MV-4-11 (cell line): ENCODE data around the gene TSPAN4.
A peak's percentile ranks its signal among the peaks of the same experiment; 100 is the strongest.

Experiments used
- DNase-seq: peaks from one replicate; lab custom pipeline; 2025; lab: John Stamatoyannopoulos, UW

TSPAN4 gene

DNA sequence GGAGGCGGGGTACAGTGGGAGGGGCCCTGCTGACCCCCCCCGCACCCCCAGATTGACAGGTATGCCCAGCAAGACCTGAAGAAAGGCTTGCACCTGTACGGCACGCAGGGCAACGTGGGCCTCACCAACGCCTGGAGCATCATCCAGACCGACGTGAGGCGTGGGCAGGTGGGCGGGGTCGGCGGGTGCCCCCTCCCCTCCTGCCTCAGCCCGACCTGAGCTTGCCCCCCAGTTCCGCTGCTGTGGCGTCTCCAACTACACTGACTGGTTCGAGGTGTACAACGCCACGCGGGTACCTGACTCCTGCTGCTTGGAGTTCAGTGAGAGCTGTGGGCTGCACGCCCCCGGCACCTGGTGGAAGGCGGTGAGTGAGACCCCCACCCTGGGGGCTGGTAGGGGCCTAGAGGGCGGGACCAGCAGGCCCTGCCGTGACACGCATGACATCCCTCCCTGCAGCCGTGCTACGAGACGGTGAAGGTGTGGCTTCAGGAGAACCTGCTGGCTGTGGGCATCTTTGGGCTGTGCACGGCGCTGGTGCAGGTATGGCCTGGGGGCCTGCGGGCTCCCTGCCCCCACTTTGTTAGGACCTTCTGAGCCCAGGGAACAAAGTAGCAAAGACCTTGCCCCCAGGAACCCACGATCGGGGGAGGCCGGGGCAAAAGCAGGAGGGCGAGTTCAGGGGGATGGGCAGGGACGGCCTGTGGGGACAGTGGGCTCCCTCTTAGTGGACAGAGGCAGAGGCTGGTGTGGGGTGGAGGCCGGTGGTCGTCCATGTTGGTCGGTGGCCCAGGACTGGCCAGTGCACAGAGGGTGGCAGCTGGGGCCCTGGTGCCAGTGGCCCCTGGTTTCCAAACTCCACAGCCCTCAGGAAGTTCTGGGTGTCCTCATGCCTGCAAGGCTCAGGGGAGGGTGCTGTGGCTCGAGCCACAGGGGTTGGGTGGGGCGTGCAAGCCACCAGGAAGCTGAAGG, 23.1 kb downstream of the TSPAN4 start:
- no peak for DNase-seq

DNA sequence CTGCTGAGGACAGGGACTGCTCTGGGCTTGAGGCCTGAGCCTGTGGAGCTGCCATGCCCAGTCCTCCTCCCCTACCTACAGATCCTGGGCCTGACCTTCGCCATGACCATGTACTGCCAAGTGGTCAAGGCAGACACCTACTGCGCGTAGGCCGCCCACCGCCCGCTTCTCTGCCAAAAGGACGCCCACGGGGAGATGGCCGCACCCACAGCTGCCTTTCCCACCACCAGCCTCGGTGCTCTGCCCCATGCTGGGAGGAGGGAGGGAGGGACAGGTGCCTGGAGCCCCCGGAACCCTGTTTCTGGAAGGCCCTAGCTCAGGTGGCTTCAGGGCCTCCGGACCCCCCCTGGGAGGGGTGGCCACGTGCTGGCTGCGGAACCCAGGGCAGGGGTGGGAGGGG, 23.8 kb downstream of the TSPAN4 start:
- DNase-seq = no peak

DNA sequence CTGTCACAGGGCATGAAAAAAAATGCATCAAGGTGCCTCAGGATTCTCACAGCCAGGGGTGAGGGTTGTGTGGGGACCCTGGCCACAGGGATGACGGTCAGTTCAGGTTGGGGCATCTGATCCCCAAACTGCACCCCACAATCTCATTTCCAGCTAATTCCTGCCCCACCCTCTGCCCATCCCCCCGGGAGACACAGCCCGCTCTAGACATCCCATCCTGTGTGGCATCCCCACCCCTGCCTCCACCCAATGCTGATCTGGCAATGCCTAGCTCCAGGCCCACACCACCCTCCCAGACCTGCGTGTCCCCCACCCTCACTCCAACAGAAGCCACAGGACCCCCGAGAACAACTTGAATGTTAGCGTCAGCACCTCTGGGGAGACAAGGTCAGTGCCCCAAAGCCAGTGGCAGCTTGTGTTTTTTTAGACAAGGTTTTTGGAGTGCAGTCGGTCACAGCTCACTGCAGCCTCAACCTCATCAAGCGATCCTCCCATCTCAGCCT, 25.3 kb downstream of the TSPAN4 start:
- no peak for DNase-seq

DNA sequence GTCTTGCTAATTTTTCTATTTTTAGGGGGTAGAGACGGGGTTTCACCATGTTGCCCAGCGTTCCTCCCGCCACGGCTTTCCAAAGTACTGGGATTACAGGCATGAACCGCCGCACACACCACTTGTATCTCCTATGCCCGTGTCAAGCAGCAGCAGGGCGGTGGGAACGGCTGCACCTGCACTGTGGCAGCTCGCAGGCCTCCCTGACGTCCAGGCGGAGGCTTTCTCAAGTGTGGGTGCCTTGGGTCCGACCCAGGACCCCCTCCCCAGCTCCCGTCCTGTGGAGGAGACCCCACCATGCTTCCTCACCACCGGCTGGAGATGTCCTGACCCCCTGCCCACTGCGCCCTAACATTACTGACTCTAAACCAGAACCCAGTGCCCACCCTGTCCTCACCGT, 25.7 kb downstream of the TSPAN4 start:
- DNase-seq = no peak

DNA sequence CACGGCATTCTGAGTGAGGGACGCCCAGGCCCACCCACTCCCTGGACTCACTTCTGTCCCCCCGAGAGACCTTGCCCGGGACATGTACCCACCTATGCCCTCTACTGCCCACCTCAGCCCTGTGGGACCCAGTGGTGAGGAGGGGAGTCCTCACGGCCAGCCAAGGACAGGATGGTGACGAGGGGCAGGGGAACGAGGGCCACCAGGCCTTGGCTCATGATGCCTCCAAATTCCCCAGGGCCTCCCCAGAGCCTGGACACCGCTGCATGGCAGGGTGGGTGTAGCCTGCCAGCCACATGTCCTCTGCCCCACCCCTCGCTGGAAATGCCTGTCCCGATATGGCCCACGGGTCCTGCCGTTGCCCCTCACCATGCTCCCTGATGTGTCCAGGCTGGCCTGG, 26.1 kb downstream of the TSPAN4 start:
- DNase-seq = no peak

DNA sequence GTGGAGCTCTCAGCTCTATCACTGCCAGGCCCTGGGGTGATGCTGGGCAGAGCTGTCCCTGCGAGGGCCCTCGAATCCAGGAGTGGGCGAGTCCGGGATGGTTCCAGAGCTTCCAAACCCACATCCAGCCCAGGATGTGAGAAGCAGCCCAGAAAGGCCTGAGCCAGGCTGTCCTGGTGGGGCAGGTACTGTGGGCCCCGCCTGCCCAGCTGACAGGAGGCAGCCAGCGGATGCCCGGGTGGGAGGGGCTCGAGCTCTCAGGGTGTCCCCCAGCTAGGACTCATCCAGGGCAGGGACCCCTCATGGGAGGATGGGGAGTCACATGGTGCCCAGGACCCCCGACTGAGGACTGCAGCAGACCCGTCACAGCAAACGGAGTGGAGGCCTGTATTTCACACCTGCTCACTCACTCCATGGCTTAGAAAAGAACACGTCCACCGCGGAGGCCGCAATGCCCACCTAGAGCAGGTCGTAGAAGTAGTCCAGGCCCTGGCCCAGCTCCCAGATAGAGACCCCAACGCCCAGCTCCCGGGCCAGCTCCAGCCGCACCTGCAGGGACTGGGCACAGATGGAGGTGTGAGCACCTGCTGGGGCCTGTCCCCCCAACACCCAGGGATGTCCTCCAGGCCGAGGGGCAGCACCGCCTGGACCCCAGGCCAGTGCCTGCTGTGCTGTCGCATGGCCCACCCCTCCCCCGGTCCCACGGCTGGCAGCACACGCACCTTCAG, 26.9 kb downstream of the TSPAN4 start:
- DNase-seq = no peak

DNA sequence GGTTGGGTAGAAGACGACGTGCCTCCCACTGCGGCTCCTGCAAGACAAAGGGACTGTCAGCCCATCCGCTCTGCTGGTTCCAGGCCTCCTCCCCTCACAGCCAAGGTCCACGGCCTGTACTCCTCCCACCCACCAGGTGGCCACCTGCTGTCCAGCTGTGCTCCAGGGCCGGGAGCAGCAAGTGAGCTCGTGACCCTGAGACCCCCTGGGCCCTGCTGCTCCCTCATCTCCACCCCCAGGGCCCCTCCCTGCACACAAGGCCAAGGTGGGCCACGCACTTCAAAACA, 27.4 kb downstream of the TSPAN4 start:
- peak; percentile 5 for DNase-seq

DNA sequence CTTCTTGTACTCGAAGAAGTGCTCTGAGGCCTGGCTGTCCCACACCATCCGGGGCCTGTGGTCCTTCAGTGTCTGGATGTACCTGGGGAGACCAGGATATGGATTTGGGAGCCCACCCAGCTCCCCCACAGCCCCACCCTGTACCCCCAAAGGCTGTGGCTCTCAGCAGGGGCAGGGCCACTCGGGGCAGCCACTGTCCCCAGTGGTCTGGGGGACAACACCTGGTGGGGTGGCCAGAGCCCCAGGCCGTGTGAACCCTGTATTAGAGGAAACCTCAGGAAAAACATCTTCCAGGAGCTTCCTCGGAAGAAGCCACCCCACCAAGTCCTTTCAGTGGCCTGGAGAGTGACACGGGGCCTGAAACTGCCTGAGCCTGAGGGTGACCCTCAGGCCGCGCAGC, 27.8 kb downstream of the TSPAN4 start:
- DNase-seq = no peak

DNA sequence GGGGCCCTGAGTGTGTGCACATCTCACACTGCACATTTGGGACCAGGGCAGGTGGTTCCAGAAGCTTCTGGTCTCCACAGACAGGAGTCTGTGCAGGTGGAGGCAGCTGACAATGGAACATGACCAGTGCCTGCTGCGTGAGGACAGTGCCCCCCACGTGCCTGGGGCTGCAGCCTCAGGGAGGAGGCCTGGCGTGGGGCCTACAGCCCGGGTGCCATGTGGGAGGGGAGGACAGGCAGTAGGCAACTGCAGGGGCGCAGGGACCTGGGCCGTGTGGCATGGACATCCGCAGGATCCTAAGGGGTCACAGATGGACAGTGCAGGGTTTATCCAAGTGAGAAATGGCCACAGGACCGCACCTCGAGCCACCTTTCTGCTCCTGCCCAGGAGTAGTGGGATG, 28.8 kb downstream of the TSPAN4 start:
- DNase-seq = no peak

DNA sequence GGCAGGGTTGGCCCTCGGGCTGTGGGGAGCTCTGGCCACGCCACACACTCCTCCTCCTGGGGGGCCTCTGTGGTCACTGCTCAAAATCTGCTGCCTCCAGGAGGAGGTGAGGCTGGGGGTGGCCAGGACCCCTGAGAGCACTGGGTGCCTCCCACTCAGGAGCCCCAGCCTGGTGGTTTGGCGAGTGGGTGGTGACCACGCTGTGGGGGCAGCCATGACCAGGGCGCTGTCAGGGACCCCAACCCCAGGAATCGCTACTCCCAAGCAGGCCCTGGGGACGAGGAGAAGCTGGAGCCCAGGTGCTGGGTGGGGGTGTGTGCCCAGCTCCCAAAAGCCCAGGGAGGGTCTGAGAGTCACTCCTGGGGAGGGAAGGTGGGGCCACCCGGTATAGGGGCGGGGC, 30.1 kb downstream of the TSPAN4 start:
- no peak for DNase-seq

DNA sequence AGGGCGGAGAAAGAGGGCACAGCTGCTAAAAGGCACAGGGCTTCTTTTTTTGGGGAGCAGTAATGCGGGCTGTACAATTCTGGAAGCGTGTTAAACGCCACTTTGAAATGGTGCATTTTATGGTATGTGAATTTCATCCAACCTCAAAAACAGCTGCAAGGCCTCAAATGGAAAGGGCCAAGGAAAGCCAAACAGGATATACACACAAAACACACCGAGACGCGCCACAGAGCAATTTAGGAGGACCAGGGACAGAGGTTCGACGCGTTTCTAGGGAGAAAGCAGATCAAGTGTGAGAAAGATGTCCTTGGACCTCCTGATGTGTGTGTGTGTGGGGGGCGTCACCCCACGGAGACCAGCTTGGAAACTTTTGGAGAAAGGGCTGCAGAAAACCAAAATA, 31.1 kb downstream of the TSPAN4 start:
- no peak for DNase-seq

DNA sequence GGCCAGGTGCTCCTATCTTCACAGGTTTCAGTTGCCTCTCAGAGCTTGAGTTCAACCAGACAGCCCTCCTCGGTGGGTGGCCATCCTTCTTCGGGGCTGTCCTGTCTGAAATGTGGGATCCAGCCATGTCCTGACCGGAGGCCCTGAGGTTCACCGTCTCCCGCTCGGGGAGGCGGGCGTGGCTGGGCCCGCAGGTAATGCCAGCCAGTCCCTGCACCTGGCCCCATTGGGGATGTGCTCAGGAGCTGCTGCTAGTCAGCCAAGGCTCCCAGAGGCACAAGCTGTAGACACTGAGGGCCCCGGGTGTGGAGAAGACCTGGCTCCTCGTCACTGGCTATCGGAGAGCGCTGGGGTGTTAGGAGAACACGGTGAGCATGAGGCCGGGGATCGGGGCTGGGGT, 32.6 kb downstream of the TSPAN4 start:
- DNase-seq = no peak

DNA sequence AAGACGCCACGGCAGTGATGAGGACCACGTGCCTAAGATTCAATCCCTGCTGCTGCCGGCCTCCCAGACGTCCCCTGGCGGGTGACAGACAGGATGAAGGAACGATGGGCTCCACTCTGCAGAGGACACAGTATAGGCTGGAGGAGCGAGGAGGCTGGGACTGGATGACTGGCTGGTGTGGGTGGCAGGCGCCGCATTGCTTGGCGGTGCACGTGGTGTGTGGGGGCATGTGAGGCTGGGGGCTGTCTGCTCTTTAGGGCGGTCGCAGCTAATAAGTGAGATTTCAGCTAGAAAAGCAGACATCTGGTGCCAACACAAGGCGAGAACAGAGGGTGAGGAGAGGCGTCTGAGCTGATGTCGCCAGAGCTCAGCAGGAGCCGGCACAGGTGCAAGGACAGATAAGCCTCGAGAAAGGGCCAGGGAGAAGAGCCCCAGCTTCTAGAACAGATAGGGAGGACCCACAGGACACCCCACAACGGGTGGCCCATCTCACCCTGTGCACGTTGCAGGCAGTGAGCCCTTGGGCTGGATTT, 33.2 kb downstream of the TSPAN4 start:
- DNase-seq = no peak

DNA sequence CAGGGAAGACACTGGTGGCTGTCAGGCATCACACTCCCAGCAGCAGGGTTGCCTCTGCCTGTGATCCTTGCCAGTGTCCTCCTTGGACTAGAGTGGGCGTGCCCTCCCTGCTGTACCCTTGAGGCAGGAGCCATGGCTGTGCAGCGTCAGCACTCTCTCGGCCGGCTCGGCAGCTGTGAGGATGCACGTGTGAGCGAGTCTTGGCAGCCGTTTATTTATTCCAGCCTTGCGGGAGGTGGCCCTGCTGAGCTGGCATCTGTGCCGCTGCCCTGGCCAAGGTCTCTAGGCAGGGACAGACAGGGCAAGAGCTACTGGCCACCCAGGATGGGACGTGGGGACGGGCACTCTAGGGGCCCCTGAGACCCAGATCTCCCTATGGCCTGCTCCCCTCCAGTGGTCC, 33.9 kb downstream of the TSPAN4 start:
- no peak for DNase-seq

DNA sequence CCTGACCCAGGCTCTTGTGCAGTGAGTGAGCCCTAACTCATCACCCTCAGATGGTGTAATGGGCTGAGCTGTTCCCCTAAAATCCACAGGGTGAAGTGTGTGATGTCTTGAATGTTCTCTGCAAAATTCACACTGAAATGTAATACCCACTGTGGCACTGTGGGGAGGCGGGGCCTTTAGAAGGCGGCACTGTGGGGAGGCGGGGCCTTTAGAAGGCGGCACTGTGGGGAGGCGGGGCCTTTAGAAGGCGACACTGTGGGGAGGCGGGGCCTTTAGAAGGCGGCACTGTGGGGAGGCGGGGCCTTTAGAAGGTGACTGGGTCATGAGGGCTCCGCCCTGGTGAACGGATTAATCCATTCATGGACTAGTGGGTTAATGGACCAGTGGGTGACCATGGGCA, 34.9 kb downstream of the TSPAN4 start:
- peak; percentile 35 for DNase-seq

DNA sequence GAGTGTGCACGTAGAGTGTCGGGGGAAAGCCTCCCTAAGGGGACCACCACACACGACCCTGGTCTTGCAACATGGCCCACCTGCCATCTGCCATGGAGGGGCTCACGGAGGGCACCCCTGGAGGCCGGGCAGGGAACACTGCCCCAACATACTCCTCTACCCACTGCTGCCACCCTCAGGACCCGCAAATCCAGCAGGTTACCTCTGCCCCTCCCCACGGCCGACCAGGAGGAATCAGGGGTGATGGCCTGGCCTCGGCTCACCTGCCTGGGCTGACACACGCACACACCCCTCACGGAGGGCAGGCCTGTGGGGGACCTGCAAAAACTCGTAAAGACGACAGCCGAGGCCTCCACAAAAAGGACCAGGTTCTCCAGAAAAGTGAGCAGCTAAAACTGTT, 37.8 kb downstream of the TSPAN4 start:
- DNase-seq = no peak

DNA sequence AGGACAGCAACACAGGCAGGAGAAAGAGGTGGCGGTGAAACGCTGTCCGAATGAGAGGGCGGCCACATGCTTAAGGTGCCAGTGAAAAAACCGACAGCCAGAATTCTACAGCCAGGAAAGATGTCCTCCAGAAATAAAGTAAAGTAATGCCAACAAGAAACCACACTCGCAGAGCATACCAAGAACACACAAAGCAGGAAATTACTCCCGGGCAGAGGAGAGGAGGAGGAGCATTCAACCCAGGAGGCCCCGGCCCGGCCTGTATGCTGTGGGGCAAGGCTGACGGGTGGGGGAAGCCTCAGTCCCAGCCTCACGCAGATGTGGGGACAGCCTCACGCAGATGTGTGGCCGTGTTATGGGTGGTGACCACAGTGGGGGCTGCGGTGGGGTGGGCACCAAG, 39.9 kb downstream of the TSPAN4 start:
- no peak for DNase-seq

DNA sequence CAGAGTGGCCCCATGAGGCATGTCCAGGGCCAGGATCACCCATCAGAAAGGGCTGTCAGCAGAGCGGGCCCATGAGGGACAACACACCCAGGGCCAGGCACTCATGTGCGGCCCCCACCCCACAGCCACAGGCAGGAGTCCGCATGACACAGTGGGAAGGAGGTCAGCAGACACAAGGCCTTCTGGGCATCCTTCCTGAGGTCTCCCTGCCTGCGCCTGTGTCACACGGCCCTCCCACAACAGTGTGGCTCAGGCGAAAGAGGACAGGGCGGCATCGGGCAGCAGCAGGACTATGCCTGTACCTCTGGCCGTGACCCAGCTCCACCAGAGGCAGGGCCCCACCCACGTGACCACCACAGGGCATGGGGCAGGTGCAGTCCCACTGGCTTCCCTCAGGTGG, 40.9 kb downstream of the TSPAN4 start:
- no peak for DNase-seq

DNA sequence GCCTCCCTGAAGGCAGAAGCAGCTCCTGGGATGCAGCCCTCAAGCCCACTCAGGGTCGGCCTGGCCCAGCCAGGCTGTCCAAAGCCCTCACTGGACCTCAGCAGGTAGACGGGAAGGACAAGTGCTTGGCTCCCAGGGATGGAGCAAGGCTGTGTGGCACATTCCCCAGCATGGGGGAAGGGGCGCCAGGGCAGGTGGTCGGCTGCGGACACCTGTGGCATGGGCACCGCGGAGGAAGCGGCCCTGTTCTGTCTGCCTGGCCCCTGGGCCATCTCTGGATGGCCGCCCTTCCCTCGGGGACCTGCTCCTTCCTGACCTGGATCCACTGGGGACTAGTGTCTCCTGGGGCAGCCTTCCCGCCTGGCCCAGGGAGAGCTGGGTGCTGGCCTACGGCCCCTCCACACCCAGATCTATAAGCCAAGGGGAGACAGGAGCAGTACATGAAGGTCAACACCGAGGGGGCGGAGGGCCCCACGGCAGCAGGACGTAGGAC, 42.0 kb downstream of the TSPAN4 start:
- DNase-seq = no peak

DNA sequence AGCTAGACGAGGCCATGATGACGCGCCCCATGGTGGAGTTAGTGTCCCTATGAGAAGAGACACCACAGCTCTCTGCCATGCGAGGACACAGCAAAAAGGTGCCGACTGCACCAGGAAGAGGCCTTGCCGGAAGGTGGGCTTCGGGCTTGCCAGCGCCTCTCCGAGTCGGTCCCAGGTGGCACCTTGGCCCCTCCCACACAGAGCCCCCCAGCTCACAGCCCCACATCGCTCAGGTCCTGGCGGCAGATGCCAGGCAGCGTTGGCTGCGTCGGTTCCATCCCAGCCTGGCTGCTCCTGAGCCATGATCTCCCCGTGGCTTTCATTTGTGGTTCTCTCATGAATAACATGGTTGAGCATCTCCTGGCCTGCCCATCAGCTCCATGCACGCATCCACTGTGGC, 43.9 kb downstream of the TSPAN4 start:
- no peak for DNase-seq

DNA sequence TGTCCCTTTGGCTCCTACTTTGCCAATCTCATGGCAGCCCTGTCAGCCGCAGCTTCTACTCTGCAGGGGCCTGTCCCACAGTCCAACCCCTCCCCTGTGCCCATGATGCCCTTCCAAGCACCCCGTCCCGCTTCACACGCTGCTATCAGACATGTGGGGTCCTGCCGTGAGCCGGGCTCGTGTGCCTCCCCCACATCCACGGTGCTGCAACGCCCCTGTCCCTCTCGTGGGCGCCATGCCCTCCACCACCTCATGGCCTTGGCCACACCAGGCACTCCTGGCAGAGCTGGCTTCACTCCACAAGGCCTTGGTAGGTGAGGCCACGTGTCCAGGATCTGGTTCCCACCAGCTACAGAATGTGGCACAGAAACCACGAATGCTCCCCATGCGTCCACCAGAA, 44.9 kb downstream of the TSPAN4 start:
- no peak for DNase-seq

DNA sequence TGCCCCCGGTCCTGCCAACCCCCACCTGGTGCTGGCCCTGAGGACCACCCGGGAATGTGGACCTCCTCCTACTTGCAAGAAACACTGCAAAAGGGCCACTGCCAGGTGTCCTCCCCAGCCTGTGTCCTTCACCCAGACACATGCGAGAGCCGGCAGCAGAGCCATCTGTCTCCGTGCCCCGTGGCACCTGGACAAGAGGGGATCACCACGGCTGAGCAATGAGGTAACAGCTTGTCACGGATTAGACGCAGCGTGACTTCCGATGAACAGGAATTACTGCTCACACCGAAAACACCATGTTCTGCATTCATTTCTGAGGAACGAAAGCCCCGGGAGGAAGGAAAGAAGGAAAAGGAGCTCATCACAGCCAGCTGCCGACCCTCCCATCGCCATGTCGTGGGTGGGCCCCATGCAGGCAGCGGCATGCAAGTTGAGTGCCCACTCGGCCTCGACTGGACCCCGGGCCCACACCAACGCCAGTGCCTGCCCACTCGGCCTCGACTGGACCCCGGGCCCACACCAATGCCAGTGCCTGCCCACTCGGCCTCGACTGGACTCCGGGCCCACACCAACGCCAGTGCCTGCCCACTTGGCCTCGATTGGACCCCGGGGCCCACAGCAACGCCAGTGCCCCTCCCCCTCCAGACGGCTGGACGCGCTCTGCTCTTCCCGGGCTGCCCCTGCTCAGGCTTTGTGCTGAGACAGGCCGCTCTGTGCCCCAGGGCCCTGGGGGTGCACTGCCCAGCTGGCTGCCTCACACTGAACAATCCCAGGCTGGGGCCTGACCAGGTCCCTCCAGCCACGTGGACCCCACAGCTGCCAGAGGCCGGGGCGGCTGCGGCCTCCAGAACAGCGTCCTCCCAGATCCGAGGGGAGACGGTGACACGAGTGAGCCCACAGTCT, 45.9 kb downstream of the TSPAN4 start:
- no peak for DNase-seq
